Measurements from ENCODE around the gene TBCD.
"Not testable (repeated sequence)": the region's sequence is repeated elsewhere in the genome, so short reads cannot be mapped to it uniquely, and the experiment has no call there.

The TBCD gene

DNA sequence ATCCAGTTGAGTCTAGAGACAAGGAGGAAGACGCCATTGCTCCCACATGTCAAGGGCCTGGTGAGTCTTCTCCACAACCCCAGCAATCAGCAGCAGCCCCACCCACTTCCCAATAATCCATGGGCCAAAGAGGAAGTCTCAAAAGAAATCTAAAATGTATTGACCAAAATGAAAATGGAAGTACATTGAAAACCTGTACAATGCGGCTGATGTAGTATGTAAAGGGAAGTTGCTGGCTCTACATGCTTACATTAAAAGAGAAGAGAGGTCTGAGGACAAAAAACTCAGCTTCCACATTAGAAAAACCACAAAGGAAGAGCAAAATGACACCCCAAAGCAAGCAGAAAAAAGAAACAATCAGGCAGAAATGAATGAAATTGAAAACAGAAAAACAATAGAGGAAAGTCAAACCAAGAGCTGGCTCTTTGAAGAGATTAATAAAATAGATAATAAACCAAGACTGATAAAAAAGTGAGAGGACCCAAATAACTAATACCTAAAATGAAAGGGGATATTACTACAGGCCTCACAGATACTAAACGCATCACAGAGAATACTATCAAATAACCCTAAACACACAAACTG lies 227.0 kb downstream of the TBCD start:
- no peak for FAIRE-seq

DNA sequence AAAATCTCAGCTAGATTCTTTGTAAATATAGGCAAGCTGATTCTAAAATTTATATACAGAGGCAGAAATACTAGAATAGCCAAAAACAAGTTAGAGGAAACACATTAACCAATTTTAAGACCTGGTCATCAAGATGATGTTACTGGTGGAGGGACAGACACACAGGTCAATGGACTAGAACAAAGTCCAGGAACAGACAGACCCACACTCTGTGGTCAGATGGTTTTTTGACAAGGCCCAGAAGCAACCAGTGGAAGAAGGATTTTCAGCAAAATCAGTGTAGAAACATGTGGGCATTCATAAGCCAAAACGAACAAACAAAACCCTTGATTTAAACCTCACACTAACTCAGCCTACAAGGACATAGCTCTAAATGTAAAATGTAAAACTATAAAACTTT lies 227.9 kb downstream of the TBCD start:
- no peak for FAIRE-seq

DNA sequence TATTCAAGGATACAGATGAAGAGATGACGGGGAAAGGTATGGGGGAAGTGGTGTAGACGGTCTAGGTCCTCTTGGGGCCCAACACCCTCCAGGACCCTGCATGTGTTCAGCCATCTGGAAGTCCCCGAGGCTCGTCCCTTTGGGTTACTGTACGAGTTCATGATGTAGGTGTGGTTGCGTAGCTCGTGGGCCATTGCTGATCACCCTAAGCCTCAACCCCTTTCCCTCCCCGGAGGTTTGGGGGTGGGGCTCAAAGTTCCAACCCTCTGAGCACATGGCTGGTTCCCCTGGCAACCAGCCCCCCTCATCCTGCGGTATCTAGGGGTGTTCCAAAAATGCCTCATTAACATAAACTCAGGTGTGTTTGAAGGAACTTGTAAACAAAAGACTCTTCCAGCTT lies 228.8 kb downstream of the TBCD start:
- FAIRE-seq: no peak

DNA sequence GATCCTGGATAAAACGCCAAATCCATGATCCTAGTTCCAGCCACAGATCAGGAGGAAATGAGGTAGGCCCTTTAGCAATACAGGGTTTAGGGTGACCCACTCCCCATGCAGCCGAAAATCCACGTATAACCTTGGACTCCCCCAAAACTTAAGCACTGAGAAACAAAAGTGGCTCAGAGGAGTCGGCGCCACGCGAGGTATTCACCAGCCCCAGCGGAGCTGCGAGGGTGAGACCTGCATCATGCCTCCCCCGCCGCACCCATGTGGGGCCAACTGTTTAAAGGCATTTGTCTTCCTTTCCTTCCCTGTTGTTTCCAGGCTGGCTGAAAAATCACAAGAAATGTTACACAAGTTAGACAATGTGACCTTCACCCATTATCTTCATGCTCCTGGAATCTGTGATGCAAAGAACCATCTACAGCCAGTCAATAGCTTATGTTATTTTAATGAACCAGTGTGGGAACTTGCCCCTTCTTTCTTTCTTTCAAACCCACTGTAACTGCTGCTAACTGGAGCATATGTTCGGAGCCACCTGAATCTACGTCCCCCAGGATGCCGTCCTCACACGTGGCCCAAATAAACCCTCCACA lies 229.4 kb downstream of the TBCD start:
- FAIRE-seq: no peak

DNA sequence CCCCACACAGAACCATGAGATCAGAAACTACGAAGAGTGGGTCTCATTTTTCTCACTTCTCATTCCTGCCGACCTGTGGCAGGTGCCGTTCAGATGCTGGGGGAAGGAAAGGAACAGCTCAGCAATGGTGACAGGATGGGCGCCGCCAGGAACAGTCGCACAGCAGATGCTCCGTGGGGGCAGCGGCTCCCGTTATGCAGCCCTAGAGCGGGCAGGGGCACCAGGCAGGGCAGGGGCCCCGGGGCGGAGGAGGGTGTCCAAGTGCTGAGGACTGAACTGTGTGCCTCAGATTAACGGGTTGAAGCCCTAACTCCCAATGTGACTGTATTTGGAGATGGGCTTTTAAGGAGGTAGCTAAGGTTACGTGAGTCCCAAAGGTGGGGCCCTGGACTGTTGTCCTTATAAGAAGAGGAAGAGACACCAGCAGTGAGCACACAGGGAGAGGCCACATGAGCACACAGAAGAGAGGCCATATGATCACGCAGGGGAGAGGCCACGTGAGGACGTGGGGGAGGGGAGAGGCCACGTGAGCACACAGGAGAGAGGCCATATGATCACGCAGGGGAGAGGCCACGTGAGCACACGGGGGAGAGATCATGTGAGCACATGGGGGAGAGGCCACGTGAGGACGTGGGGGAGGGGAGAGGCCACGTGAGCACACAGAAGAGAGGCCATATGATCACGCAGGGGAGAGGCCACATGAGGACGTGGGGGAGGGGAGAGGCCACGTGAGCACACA lies 231.8 kb downstream of the TBCD start:
- no peak for FAIRE-seq

DNA sequence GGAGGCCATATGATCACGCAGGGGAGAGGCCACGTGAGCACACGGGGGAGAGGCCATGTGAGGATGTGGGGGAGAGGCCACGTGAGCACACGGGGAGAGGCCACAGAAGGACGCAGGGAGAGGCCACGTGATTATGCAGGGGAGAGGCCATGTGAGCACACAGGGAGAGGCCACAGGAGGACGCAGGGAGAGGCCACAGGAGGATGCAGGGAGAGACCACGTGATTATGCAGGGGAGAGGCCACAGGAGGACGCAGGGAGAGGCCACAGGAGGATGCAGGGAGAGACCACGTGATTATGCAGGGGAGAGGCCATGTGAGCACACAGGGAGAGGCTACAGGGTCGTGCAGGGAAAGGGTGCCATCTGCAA lies 232.4 kb downstream of the TBCD start:
- FAIRE-seq: not testable (repeated sequence)

DNA sequence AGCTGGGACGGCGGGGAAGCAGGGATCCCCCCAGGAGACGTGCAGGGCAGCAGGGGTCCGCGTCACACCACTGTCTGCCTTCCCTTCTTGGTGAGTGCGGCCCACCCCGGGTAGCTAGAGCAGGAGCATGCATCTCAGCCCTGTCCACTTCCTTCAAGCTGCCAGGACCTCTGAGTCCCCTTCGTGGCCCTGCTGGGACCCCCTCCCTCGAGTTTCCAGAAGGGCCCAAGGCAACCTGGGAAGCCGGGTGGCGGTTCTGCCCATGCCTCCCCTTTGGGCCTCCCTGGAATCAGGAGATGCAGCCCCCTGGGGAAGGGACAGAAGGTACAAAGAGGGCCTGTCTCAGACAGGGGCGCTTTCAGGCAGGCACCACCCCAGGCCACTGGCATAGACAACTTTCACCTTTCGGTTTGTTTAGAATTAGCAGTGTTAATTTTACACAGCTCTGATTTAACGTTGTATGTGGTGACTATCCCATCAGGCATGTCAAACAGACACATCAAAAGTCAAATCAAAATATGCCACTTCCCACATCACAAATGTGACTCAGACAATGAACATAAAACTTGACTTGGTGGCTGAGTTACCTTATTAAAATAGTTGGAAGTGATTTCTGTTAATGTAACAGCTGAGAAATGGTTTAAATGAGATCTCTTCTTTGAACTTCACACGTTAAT lies 233.0 kb downstream of the TBCD start:
- FAIRE-seq: no peak

DNA sequence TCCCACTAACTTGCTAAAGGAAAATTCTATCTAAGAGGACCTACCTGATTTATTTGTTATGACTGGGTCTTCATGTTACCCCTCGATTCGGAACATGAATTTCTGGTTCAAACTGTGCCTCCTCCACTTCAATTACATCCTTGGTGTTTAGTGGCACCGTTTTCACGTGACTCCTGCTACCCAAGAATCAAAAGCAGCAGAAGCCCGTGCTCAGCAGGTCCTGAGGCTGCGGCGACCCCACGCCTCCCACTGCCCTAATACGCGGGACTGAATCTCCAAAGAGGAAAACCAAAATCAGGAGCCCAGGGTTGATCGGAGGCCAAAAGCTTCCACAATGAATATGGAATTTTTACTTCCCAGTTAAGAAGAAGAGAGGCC lies 233.6 kb downstream of the TBCD start:
- no peak for FAIRE-seq

DNA sequence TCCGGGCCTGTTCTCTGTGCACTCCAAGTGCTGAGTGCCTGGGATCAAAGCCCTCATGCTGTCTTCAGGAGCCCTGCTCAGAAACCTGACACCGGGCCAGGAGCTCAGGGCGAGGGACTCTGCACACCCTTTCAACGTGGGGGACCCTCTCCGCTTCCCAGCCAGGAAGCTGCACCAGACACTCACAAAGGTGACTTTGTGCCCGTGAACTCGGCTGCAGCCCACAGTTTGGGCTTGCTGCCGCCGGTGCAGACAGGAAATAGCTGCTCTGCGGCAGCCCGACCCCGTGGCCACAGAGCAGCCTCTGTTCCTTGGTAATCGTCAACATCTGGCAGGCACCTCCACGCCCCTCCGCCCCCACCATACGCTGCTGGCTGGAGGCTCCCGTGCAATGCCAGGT lies 234.1 kb downstream of the TBCD start:
- FAIRE-seq: no peak

DNA sequence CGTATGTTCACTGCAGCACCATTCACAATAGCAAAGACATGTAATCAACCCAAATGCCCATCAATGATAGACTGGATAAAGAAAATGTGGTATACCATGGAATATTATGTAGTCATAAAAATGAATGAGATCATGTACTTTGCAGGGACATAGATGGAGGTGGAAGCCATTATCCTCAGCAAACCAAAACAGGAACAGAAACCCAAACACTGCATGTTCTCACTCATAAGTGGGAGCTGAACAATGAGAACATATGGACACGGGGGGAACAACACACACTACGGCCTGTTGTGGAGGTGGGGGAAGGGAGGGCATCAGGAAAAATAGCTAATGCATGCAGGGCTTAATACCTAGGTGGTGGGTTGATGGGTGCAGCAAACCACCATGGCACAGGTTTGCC lies 237.2 kb downstream of the TBCD start:
- FAIRE-seq: not testable (repeated sequence)

DNA sequence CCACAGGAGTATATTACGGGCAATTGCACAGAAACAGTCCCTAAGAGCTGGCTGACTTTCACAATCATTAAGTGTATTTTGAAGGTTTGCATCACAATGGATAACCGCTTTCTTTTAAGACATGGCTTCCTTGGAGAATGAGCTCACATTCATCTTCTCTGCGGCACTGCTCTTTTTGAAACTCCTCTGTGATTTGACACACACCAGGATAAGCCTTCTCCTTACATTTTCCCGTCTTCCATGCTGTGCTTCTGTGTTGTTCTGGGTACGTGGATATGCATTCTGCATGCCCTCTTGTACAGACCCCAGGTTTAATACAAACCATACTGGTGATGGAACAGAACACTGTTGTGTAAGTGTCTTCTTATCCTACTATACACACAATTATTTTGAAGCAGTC lies 238.0 kb downstream of the TBCD start:
- FAIRE-seq: no peak

DNA sequence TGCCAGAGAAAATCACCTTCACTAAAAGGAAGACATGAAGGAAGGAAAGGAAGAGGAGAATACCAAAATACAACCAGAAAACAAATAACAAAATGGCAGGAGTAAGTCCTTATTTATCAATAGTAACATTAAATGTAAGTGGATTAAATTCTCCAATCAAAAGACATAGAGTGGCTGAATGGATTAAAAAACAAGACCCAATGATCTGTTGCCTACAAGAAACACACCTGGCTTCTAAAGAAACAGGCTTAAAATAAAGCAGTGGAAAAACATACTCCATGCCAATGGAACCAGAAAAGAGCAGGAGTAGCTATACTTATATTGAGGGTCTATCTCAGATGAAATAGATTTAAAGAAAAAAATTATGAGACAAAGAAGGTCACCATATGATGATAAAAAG lies 241.1 kb downstream of the TBCD start:
- FAIRE-seq: no peak
